Neural cell (in vitro differentiated cells): ENCODE data around the gene BDKRB1. TPM values are rescaled to one million over a fixed set of nuclear protein-coding genes. Genes with fewer than 3 reads are reported as not detected.

Source experiments
- H2AFZ ChIP-seq: fragments of 200-600, 300-800 bp; sonication (generic), shearing (Covaris generic); 2 replicates; pipeline ENCODE4 v1.6.0; 2014; ENCODE audit warnings: low read depth, mild to moderate bottlenecking, antibody characterized with exemption, low read length, moderate library complexity
- H3F3A ChIP-seq: fragments of 200-600 bp; shearing (Covaris generic); 2 replicates; pipeline ENCODE4 v1.6.1; 2016; ENCODE audit warnings: mild to moderate bottlenecking, moderate library complexity, mixed read lengths, antibody characterized with exemption, low read length; ENCODE audit not compliant: insufficient read depth, poor library complexity, severe bottlenecking
- H3K27ac ChIP-seq: fragments of 200-600, 300-800 bp; sonication (generic), shearing (Covaris generic); 2 replicates; pipeline ENCODE4 v1.5.1; 2014; ENCODE audit warnings: mild to moderate bottlenecking, low read length, moderate library complexity
- H3K27me3 ChIP-seq: fragments of 300-800, 200-600 bp; sonication (generic), shearing (Covaris generic); 2 replicates; pipeline ENCODE4 v1.6.0; 2014; ENCODE audit warnings: mild to moderate bottlenecking, low read depth, low read length, moderate library complexity; ENCODE audit not compliant: insufficient read depth
- H3K36me3 ChIP-seq: fragments of 300-800, 200-600 bp; sonication (generic), shearing (Covaris generic); 2 replicates; pipeline ENCODE4 v1.5.1; 2014; ENCODE audit warnings: mild to moderate bottlenecking, antibody characterized with exemption, low read length, moderate library complexity; ENCODE audit not compliant: insufficient read depth
- H3K4me2 ChIP-seq: fragments of 300-800, 200-600 bp; sonication (generic), shearing (Covaris generic); 2 replicates; pipeline ENCODE4 v1.6.0; 2014; ENCODE audit warnings: mild to moderate bottlenecking, low read length
- H3K4me3 ChIP-seq: fragments of 300-800, 200-600 bp; sonication (generic), shearing (Covaris generic); 2 replicates; pipeline ENCODE4 v1.5.1; 2014; ENCODE audit warnings: mild to moderate bottlenecking, low read length, moderate library complexity
- H3K79me2 ChIP-seq: fragments of 200-600 bp; shearing (Covaris generic); replicated peaks from 2 replicates; pipeline ENCODE4 v1.6.0; 2014; ENCODE audit warnings: mild to moderate bottlenecking, low read length, moderate library complexity; ENCODE audit not compliant: insufficient read depth
- H3K9ac ChIP-seq: fragments of 300-800, 200-600 bp; sonication (generic), shearing (Covaris generic); 2 replicates; pipeline ENCODE4 v1.6.1; 2016; ENCODE audit warnings: mild to moderate bottlenecking, low read length, mixed read lengths
- H3K9me2 ChIP-seq: fragments of 200-600 bp; shearing (Covaris generic); 2 replicates; pipeline ENCODE4 v1.6.1; 2016; ENCODE audit warnings: mild to moderate bottlenecking, low read length, mixed read lengths; ENCODE audit not compliant: insufficient read depth
- H3K9me3 ChIP-seq: fragments of 200-600, 300-800 bp; sonication (generic), shearing (Covaris generic); 2 replicates; pipeline ENCODE4 v1.6.1; 2016; ENCODE audit warnings: mild to moderate bottlenecking, mixed run types, low read length, moderate library complexity, mixed read lengths
- H4K20me1 ChIP-seq: fragments of 200-600 bp; shearing (Covaris generic); 2 replicates; pipeline ENCODE4 v1.6.1; 2016; ENCODE audit warnings: mild to moderate bottlenecking, mixed run types; ENCODE audit not compliant: insufficient read depth
- EP300 ChIP-seq: fragments of 450-650 bp; conservative IDR thresholded peaks from 2 replicates; pipeline ENCODE4 v1.6.1; 2014; ENCODE audit warnings: antibody characterized with exemption, mild to moderate bottlenecking, moderate library complexity; ENCODE audit not compliant: poor library complexity, severe bottlenecking
- EZH2 ChIP-seq: fragments of 200-600, 300-800 bp; shearing (Covaris generic), sonication (generic); IDR thresholded peaks from 2 replicates; pipeline ENCODE4 v1.6.1; 2014; ENCODE audit warnings: antibody characterized with exemption, low read length, borderline replicate concordance, mild to moderate bottlenecking; ENCODE audit not compliant: insufficient read depth, poor library complexity, severe bottlenecking
- MXI1 ChIP-seq: fragments of 450-650 bp; conservative IDR thresholded peaks from 2 replicates; pipeline ENCODE4 v1.6.1; 2014; ENCODE audit warnings: antibody characterized with exemption, mild to moderate bottlenecking; ENCODE audit not compliant: poor library complexity, severe bottlenecking
- POLR2AphosphoS5 ChIP-seq: IDR thresholded peaks from 2 replicates; pipeline ENCODE4 v1.6.1; 2012
- RAD21 ChIP-seq: fragments of 450-650 bp; conservative IDR thresholded peaks from 2 replicates; pipeline ENCODE4 v1.6.1; 2014; ENCODE audit warnings: antibody characterized with exemption, mild to moderate bottlenecking, moderate library complexity
- SMC3 ChIP-seq: fragments of 450-650 bp; conservative IDR thresholded peaks from 2 replicates; pipeline ENCODE4 v1.6.1; 2014; ENCODE audit warnings: antibody characterized with exemption, mild to moderate bottlenecking, moderate library complexity; ENCODE audit not compliant: poor library complexity
- TAF1 ChIP-seq: IDR thresholded peaks from 2 replicates; pipeline ENCODE4 v1.6.1; 2012; ENCODE audit warnings: low read depth
- polyA plus RNA-seq: library from polyadenylated mRNA; depleted of rRNA; stranded (reverse); fragments of >200 nt; gene quantifications from 2 replicates; pipeline ENCODE4 v1.2.3, GENCODE V29; 2014
- TF ChIP-seq, protein P1 (sequence below): IDR thresholded peaks from 2 replicates; pipeline ENCODE4 v1.6.1; 2012; ENCODE audit warnings: borderline replicate concordance
- TF ChIP-seq, protein P2 (sequence below): fragments of 450-650 bp; IDR thresholded peaks from 2 replicates; pipeline ENCODE4 v1.5.1; 2014; ENCODE audit warnings: antibody characterized with exemption, mild to moderate bottlenecking, moderate library complexity; ENCODE audit not compliant: poor library complexity, severe bottlenecking

Gene BDKRB1
- polyA plus RNA-seq, 1 donor from 2014 or later = not detected

DNA sequence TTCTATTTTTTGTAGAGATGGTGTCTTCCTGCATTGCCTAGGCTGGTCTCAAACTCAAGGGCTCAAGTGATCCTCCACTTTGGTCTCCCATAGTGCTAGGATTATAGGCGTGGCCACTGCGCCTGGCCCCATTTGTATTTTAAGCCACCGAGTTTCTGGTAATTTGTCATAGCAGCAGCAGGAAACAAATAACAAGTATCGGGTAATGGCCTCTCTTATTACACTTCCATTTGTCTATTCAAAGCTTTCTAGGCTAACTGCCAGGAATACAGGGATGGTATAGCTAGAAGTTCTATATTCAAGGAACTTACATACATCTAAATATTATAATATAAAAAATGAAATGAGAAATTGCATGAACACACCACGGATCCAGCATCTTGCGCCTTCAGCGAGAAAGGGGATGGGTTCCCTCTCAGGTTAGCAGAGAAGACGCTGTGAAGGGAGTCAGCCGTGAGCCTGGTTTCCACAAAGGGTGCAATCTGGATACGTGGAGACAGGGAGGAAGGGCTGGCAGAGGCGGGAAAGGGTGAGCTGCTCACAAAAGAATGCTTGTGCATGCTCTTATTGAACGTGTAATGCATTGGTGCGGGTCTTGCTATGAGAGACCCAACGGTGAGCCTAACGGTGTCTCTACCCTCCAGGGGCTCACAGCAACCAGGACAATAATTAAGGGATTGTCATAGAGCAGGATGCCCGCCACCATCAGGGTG is 9.5 kb downstream of the BDKRB1 start:
- Histone ChIP-seq H3K79me2 (no peaks in the 10 kb centered on the region), H3K27me3 (no peaks in the 10 kb centered on the region), H3K27ac (no peak overlapping the region), H3K4me3 (no peak overlapping the region), H3K9me2 (no peaks in the 10 kb centered on the region), H3K9ac (no peak overlapping the region), H3K4me2 (no peak overlapping the region), H4K20me1 (no peaks in the 10 kb centered on the region), H3K36me3 (no peaks in the 10 kb centered on the region), H3K9me3 (no peaks in the 10 kb centered on the region), H3F3A (no peaks in the 10 kb centered on the region), H2AFZ (no peak overlapping the region)
- TF ChIP-seq, protein P1, sequence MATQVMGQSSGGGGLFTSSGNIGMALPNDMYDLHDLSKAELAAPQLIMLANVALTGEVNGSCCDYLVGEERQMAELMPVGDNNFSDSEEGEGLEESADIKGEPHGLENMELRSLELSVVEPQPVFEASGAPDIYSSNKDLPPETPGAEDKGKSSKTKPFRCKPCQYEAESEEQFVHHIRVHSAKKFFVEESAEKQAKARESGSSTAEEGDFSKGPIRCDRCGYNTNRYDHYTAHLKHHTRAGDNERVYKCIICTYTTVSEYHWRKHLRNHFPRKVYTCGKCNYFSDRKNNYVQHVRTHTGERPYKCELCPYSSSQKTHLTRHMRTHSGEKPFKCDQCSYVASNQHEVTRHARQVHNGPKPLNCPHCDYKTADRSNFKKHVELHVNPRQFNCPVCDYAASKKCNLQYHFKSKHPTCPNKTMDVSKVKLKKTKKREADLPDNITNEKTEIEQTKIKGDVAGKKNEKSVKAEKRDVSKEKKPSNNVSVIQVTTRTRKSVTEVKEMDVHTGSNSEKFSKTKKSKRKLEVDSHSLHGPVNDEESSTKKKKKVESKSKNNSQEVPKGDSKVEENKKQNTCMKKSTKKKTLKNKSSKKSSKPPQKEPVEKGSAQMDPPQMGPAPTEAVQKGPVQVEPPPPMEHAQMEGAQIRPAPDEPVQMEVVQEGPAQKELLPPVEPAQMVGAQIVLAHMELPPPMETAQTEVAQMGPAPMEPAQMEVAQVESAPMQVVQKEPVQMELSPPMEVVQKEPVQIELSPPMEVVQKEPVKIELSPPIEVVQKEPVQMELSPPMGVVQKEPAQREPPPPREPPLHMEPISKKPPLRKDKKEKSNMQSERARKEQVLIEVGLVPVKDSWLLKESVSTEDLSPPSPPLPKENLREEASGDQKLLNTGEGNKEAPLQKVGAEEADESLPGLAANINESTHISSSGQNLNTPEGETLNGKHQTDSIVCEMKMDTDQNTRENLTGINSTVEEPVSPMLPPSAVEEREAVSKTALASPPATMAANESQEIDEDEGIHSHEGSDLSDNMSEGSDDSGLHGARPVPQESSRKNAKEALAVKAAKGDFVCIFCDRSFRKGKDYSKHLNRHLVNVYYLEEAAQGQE = no peak
- no peak for TF ChIP-seq MXI1
- no peak for TF ChIP-seq SMC3
- no peak for TF ChIP-seq EP300
- TF ChIP-seq POLR2AphosphoS5 = no peak
- TF ChIP-seq RAD21 = no peak
- TF ChIP-seq, protein P2, sequence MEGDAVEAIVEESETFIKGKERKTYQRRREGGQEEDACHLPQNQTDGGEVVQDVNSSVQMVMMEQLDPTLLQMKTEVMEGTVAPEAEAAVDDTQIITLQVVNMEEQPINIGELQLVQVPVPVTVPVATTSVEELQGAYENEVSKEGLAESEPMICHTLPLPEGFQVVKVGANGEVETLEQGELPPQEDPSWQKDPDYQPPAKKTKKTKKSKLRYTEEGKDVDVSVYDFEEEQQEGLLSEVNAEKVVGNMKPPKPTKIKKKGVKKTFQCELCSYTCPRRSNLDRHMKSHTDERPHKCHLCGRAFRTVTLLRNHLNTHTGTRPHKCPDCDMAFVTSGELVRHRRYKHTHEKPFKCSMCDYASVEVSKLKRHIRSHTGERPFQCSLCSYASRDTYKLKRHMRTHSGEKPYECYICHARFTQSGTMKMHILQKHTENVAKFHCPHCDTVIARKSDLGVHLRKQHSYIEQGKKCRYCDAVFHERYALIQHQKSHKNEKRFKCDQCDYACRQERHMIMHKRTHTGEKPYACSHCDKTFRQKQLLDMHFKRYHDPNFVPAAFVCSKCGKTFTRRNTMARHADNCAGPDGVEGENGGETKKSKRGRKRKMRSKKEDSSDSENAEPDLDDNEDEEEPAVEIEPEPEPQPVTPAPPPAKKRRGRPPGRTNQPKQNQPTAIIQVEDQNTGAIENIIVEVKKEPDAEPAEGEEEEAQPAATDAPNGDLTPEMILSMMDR = no peak
- TF ChIP-seq TAF1 = no peak
- no peak for TF ChIP-seq EZH2

GRCh38 chr14:96267336-96267735 is 11.3 kb downstream of the BDKRB1 start:
- H4K20me1 ChIP-seq = no peaks in the 10 kb centered on the region
- TF ChIP-seq MXI1 (no peak), EZH2 (no peak), EP300 (no peak), TAF1 (no peak), SMC3 (no peak), RAD21 (no peak), POLR2AphosphoS5 (no peak)
- TF ChIP-seq, protein P1 = no peak
- TF ChIP-seq, protein P2 = no peak
- H3F3A ChIP-seq = no peaks in the 10 kb centered on the region
- no peaks in the 10 kb centered on the region for H3K79me2 ChIP-seq
- no peak overlapping the region for H2AFZ ChIP-seq
- H3K9me3 ChIP-seq = no peaks in the 10 kb centered on the region
- H3K4me2 ChIP-seq = no peak overlapping the region
- H3K4me3 ChIP-seq = no peak overlapping the region
- H3K27ac ChIP-seq = no peak overlapping the region
- H3K27me3 ChIP-seq = no peaks in the 10 kb centered on the region
- no peaks in the 10 kb centered on the region for H3K36me3 ChIP-seq
- H3K9ac ChIP-seq = no peak overlapping the region
- no peaks in the 10 kb centered on the region for H3K9me2 ChIP-seq
